ENCODE data around the gene PEPD. TPM values are rescaled to one million over a fixed set of nuclear protein-coding genes. Genes with fewer than 3 reads are reported as not detected.

Gene PEPD
- total RNA-seq, 1 experiment from 2014 or later: 116 TPM

DNA sequence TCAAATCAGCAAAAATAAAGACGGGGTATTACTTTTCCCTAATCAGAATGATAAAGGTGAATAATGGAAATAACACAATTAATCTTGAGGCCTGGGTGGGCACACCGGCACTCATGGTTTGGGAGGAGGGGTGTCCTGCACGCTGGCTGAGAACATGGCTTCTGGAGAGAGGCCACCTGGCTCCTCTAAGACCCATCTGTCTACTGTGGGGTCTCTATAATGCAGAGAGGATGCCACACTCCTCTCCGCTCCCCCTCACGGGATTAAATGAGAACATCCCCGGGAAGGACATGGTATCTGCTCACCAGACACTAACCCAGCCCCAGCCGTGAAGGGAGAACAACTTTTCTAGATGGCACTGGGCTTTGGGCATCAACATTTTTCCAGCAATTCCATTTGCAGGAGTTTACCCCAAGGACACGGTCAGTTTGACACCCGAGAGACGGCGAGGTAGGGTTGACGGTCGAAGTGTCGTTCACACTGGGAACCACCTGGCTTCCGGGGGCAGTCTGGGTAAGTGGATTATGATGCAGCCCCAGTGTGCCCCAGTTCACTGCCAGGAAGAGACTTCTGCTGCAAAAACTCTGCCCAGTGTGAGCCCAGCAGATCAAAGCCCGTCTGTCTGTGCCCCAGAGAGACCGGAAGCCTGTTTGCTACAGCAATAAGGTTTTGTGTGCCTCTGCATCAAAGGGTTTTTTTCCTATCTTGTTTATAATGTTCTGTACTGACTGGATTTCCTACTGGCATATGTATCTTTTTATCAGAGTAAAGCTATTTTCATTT, 91.5 kb downstream of the PEPD start:
- no peaks in the 10 kb centered on the region for H3K9me3 Mint-ChIP-seq (ENCODE audit: unreplicated experiment)
- intact Hi-C loops (cut with micrococcal nuclease; ENCODE audit: unreplicated experiment): loop anchor here (1.0 to 10.0 kb wide), 2 partner anchors 275 to 341 kb away; no protein-coding TSS in a partner anchor
- no peak overlapping the region for H3K4me3 Mint-ChIP-seq (ENCODE audit: unreplicated experiment)
- Histone ChIP-seq H3K9me3 (no peaks in the 10 kb centered on the region), H3K4me3 (ENCODE audit: low read depth, low read length) (no peak overlapping the region), H3K27me3 (replicated peaks; ENCODE audit: control insufficient read depth, insufficient read depth, low read length) (no peaks in the 10 kb centered on the region), H3K4me1 (no peaks in the 10 kb centered on the region), H3K36me3 (ENCODE audit: control insufficient read depth, insufficient read depth, low read length) (no peaks in the 10 kb centered on the region)
- no peaks in the 10 kb centered on the region for H3K27me3 Mint-ChIP-seq (ENCODE audit: insufficient read depth, unreplicated experiment)
- H3K27ac Mint-ChIP-seq (ENCODE audit: unreplicated experiment): no peak overlapping the region
- BruUV-seq (replicated peaks): no TSS peak
- peaks cover 5% of the 10 kb centered on the region for H3K36me3 Mint-ChIP-seq (ENCODE audit: insufficient read depth, unreplicated experiment)
- ChIA-PET POLR2A (no interaction called here), CTCF (interaction anchor here (0.6 to 2.0 kb wide), 22 partner anchors 10 to 348 kb away, joined by 3 to 21 read pairs (median 3); partner anchors contain the start of gene PEPD)
- DNase-seq: peak in 1 of 2 experiments; percentile 14
- TF ChIP-seq, protein P1, sequence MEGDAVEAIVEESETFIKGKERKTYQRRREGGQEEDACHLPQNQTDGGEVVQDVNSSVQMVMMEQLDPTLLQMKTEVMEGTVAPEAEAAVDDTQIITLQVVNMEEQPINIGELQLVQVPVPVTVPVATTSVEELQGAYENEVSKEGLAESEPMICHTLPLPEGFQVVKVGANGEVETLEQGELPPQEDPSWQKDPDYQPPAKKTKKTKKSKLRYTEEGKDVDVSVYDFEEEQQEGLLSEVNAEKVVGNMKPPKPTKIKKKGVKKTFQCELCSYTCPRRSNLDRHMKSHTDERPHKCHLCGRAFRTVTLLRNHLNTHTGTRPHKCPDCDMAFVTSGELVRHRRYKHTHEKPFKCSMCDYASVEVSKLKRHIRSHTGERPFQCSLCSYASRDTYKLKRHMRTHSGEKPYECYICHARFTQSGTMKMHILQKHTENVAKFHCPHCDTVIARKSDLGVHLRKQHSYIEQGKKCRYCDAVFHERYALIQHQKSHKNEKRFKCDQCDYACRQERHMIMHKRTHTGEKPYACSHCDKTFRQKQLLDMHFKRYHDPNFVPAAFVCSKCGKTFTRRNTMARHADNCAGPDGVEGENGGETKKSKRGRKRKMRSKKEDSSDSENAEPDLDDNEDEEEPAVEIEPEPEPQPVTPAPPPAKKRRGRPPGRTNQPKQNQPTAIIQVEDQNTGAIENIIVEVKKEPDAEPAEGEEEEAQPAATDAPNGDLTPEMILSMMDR (IDR thresholded peaks at IDR 0.05; ENCODE audit: insufficient read depth in 1 of 2, low read depth in 1 of 2, low read length in 1 of 2, severe bottlenecking in 1 of 2, unreplicated experiment in 1 of 2): no peak
- no peaks in the 10 kb centered on the region for H3K4me1 Mint-ChIP-seq (ENCODE audit: low read depth, unreplicated experiment)

GRCh38 chr19:33428627-33429125, 92.9 kb downstream of the PEPD start:
- no peak for DNase-seq
- Mint-ChIP-seq H3K36me3 (ENCODE audit: insufficient read depth, unreplicated experiment) (peaks cover 5% of the 10 kb centered on the region), H3K4me1 (ENCODE audit: low read depth, unreplicated experiment) (no peaks in the 10 kb centered on the region), H3K9me3 (ENCODE audit: unreplicated experiment) (no peaks in the 10 kb centered on the region), H3K27ac (ENCODE audit: unreplicated experiment) (no peak overlapping the region), H3K27me3 (ENCODE audit: insufficient read depth, unreplicated experiment) (no peaks in the 10 kb centered on the region), H3K4me3 (ENCODE audit: unreplicated experiment) (no peak overlapping the region)
- Histone ChIP-seq H3K36me3 (ENCODE audit: control insufficient read depth, insufficient read depth, low read length) (no peaks in the 10 kb centered on the region), H3K9me3 (no peaks in the 10 kb centered on the region), H3K27me3 (replicated peaks; ENCODE audit: control insufficient read depth, insufficient read depth, low read length) (no peaks in the 10 kb centered on the region), H3K4me3 (ENCODE audit: low read depth, low read length) (no peak overlapping the region), H3K4me1 (no peaks in the 10 kb centered on the region)
- no TSS peak for BruUV-seq (replicated peaks)
- CTCF ChIA-PET: no interaction called here
- TF ChIP-seq, protein P1 (IDR thresholded peaks at IDR 0.05; ENCODE audit: insufficient read depth in 1 of 2, low read depth in 1 of 2, low read length in 1 of 2, severe bottlenecking in 1 of 2, unreplicated experiment in 1 of 2): no peak
- intact Hi-C loops (cut with micrococcal nuclease; ENCODE audit: unreplicated experiment): no loop called here
- POLR2A ChIA-PET: interaction anchor here (0.6 kb wide), 1 partner anchor 390 kb away, joined by 8 read pairs; no protein-coding TSS in a partner anchor

DNA sequence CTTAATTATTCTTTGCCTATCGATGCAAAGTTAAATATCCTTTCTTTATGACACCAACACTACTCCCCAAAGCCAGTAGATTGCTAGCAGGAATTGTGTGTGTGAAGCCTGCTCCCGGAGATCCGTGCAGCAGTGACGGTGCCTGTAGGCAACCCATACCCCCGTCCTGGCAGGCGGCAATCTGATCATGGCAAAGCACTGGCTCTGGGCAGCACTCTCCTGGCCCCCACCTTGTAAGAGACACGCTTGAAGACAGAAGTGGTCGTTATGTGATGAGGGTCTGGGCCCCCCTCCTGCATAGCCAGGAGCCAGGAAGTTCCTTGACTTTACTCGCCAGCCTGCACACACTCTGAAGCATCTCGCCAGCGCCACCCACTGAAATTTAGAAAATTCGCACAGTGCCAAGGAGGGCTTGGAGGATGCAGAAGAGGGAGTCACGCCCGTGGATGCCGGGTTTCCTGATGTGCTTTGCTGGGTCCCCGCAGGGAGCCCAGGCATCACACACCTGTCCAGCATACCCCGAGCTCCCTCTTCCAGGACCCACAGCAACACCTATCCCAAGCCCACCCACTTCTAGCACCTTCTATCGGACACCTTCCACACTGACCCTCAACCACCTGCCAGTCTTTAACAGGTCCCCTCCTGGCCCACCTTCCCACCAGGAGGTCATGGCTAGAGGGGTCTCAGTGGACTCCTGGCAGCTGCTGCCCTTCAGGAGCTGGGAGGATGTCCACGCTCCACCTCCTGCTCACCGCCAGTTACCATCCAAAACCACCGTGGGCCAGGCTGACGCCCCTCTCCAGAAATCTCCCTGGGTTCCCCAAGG, 93.6 kb downstream of the PEPD start:
- DNase-seq: no peak
- intact Hi-C loops (cut with micrococcal nuclease; ENCODE audit: unreplicated experiment): no loop called here
- no TSS peak for BruUV-seq (replicated peaks)
- Mint-ChIP-seq H3K9me3 (ENCODE audit: unreplicated experiment) (no peaks in the 10 kb centered on the region), H3K27ac (ENCODE audit: unreplicated experiment) (no peak overlapping the region), H3K4me3 (ENCODE audit: unreplicated experiment) (no peak overlapping the region), H3K36me3 (ENCODE audit: insufficient read depth, unreplicated experiment) (peaks cover 5% of the 10 kb centered on the region), H3K4me1 (ENCODE audit: low read depth, unreplicated experiment) (no peaks in the 10 kb centered on the region), H3K27me3 (ENCODE audit: insufficient read depth, unreplicated experiment) (no peaks in the 10 kb centered on the region)
- H3K4me1 ChIP-seq: no peaks in the 10 kb centered on the region
- ChIA-PET POLR2A (no interaction called here), CTCF (no interaction called here)
- H3K27me3 ChIP-seq (replicated peaks; ENCODE audit: control insufficient read depth, insufficient read depth, low read length): no peaks in the 10 kb centered on the region
- H3K9me3 ChIP-seq: no peaks in the 10 kb centered on the region
- no peaks in the 10 kb centered on the region for H3K36me3 ChIP-seq (ENCODE audit: control insufficient read depth, insufficient read depth, low read length)
- H3K4me3 ChIP-seq (ENCODE audit: low read depth, low read length): no peak overlapping the region
- TF ChIP-seq, protein P1 (IDR thresholded peaks at IDR 0.05; ENCODE audit: insufficient read depth in 1 of 2, low read depth in 1 of 2, low read length in 1 of 2, severe bottlenecking in 1 of 2, unreplicated experiment in 1 of 2): no peak
